Measurements from ENCODE around the gene OR6B3.

Gene OR6B3

GRCh38 chr2:240060977-240061591 is 7.8 kb upstream of the OR6B3 start:
- DNase-seq (ENCODE audit: low read depth, low spot score), result no peak
- no peaks in the 10 kb centered on the region for H3K4me1 ChIP-seq (ENCODE audit: insufficient read depth, insufficient read length)
- no peak overlapping the region for H3K9ac ChIP-seq (ENCODE audit: insufficient read length, low read depth)
- H3K27me3 ChIP-seq (ENCODE audit: insufficient read depth, insufficient read length), result no peaks in the 10 kb centered on the region
- no peaks in the 10 kb centered on the region for H3K36me3 ChIP-seq (ENCODE audit: insufficient read depth, insufficient read length, low read length)
- no peak for TF ChIP-seq YY1 (IDR thresholded peaks at IDR 0.05; ENCODE audit: insufficient read depth, insufficient read length)
- 0 out of 2 replicates have a peak, but pooled peaks cover 5% of the 10 kb centered on the region for H3K9me3 ChIP-seq (ENCODE audit: insufficient read depth, low read length)
- no peak overlapping the region for H3K4me3 ChIP-seq (ENCODE audit: insufficient read length, low read depth)

GRCh38 chr2:240056678-240057077 is 3.4 kb upstream of the OR6B3 start:
- no peak for TF ChIP-seq ZNF274 (IDR thresholded peaks at IDR 0.05; ENCODE audit: low read depth, low read length)
- no peak for TF ChIP-seq YY1 (IDR thresholded peaks at IDR 0.05; ENCODE audit: insufficient read depth, insufficient read length)
- no peak for TF ChIP-seq SUZ12 (IDR thresholded peaks at IDR 0.05; ENCODE audit: extremely low read depth, insufficient read depth, insufficient read length)
- H3K36me3 ChIP-seq (ENCODE audit: insufficient read depth, insufficient read length, low read length), result no peaks in the 10 kb centered on the region
- no peaks in the 10 kb centered on the region for H3K27me3 ChIP-seq (ENCODE audit: insufficient read depth, insufficient read length)
- DNase-seq (ENCODE audit: low read depth, low spot score), result no peak
- no peaks in the 10 kb centered on the region for H3K4me1 ChIP-seq (ENCODE audit: insufficient read depth, insufficient read length)
- no peaks in the 10 kb centered on the region for H3K9me3 ChIP-seq (ENCODE audit: insufficient read depth, low read length)
- no peak overlapping the region for H3K4me3 ChIP-seq (ENCODE audit: insufficient read length, low read depth)
- no peak overlapping the region for H3K9ac ChIP-seq (ENCODE audit: insufficient read length, low read depth)

GRCh38 chr2:240055177-240055917 is 2.0 kb upstream of the OR6B3 start:
- H3K9me3 ChIP-seq (ENCODE audit: insufficient read depth, low read length), result no peaks in the 10 kb centered on the region
- H3K9ac ChIP-seq (ENCODE audit: insufficient read length, low read depth), result no peak overlapping the region
- no peak overlapping the region for H3K4me3 ChIP-seq (ENCODE audit: insufficient read length, low read depth)
- H3K4me1 ChIP-seq (ENCODE audit: insufficient read depth, insufficient read length), result no peaks in the 10 kb centered on the region
- TF ChIP-seq ZNF274 (IDR thresholded peaks at IDR 0.05; ENCODE audit: low read depth, low read length), result no peak
- no peak for TF ChIP-seq YY1 (IDR thresholded peaks at IDR 0.05; ENCODE audit: insufficient read depth, insufficient read length)
- no peak for TF ChIP-seq SUZ12 (IDR thresholded peaks at IDR 0.05; ENCODE audit: extremely low read depth, insufficient read depth, insufficient read length)
- no peaks in the 10 kb centered on the region for H3K36me3 ChIP-seq (ENCODE audit: insufficient read depth, insufficient read length, low read length)
- no peak for DNase-seq (ENCODE audit: low read depth, low spot score)
- no peaks in the 10 kb centered on the region for H3K27me3 ChIP-seq (ENCODE audit: insufficient read depth, insufficient read length)

GRCh38 chr2:240052524-240052923 is 797 bp downstream of the OR6B3 start:
- Histone ChIP-seq H3K27me3 (ENCODE audit: insufficient read depth, insufficient read length) (no peaks in the 10 kb centered on the region), H3K4me1 (ENCODE audit: insufficient read depth, insufficient read length) (no peaks in the 10 kb centered on the region), H3K9me3 (ENCODE audit: insufficient read depth, low read length) (no peaks in the 10 kb centered on the region), H3K36me3 (ENCODE audit: insufficient read depth, insufficient read length, low read length) (no peaks in the 10 kb centered on the region), H3K9ac (ENCODE audit: insufficient read length, low read depth) (no peak overlapping the region), H3K4me3 (ENCODE audit: insufficient read length, low read depth) (no peak overlapping the region)
- no peak for TF ChIP-seq SUZ12 (IDR thresholded peaks at IDR 0.05; ENCODE audit: extremely low read depth, insufficient read depth, insufficient read length)
- DNase-seq (ENCODE audit: low read depth, low spot score), result no peak

GRCh38 chr2:240051697-240052096 is 1.6 kb downstream of the OR6B3 start:
- Histone ChIP-seq H3K4me3 (ENCODE audit: insufficient read length, low read depth) (no peak overlapping the region), H3K27me3 (ENCODE audit: insufficient read depth, insufficient read length) (no peaks in the 10 kb centered on the region), H3K4me1 (ENCODE audit: insufficient read depth, insufficient read length) (no peaks in the 10 kb centered on the region), H3K9ac (ENCODE audit: insufficient read length, low read depth) (no peak overlapping the region), H3K36me3 (ENCODE audit: insufficient read depth, insufficient read length, low read length) (no peaks in the 10 kb centered on the region), H3K9me3 (ENCODE audit: insufficient read depth, low read length) (no peaks in the 10 kb centered on the region)
- DNase-seq (ENCODE audit: low read depth, low spot score), result no peak
- TF ChIP-seq YY1 (IDR thresholded peaks at IDR 0.05; ENCODE audit: insufficient read depth, insufficient read length) (no peak), SUZ12 (IDR thresholded peaks at IDR 0.05; ENCODE audit: extremely low read depth, insufficient read depth, insufficient read length) (no peak), ZNF274 (IDR thresholded peaks at IDR 0.05; ENCODE audit: low read depth, low read length) (no peak)

- no peaks in the 10 kb centered on the region for H3K4me1 ChIP-seq (ENCODE audit: insufficient read depth, insufficient read length)
- H3K36me3 ChIP-seq (ENCODE audit: insufficient read depth, insufficient read length, low read length), result no peaks in the 10 kb centered on the region
- no peaks in the 10 kb centered on the region for H3K27me3 ChIP-seq (ENCODE audit: insufficient read depth, insufficient read length)
- no peak overlapping the region for H3K4me3 ChIP-seq (ENCODE audit: insufficient read length, low read depth)
- no peak for TF ChIP-seq ZNF274 (IDR thresholded peaks at IDR 0.05; ENCODE audit: low read depth, low read length)
- TF ChIP-seq SUZ12 (IDR thresholded peaks at IDR 0.05; ENCODE audit: extremely low read depth, insufficient read depth, insufficient read length), result no peak
- no peak for TF ChIP-seq YY1 (IDR thresholded peaks at IDR 0.05; ENCODE audit: insufficient read depth, insufficient read length)
- no peak overlapping the region for H3K9ac ChIP-seq (ENCODE audit: insufficient read length, low read depth)
- DNase-seq (ENCODE audit: low read depth, low spot score), result no peak
- H3K9me3 ChIP-seq (ENCODE audit: insufficient read depth, low read length), result no peaks in the 10 kb centered on the region
These were observed 3.0 kb downstream of the OR6B3 start for GRCh38 chr2:240050278-240050677.

GRCh38 chr2:240048237-240048636 is 5.1 kb downstream of the OR6B3 start:
- no peaks in the 10 kb centered on the region for H3K36me3 ChIP-seq (ENCODE audit: insufficient read depth, insufficient read length, low read length)

More at GRCh38 chr2:240048237-240048636, 5.1 kb downstream of the OR6B3 start:
- H3K9me3 ChIP-seq (ENCODE audit: insufficient read depth, low read length), result no peaks in the 10 kb centered on the region
- TF ChIP-seq ZNF274 (IDR thresholded peaks at IDR 0.05; ENCODE audit: low read depth, low read length) (no peak), YY1 (IDR thresholded peaks at IDR 0.05; ENCODE audit: insufficient read depth, insufficient read length) (no peak), SUZ12 (IDR thresholded peaks at IDR 0.05; ENCODE audit: extremely low read depth, insufficient read depth, insufficient read length) (no peak)
- peaks cover 2% of the 10 kb centered on the region for H3K27me3 ChIP-seq (ENCODE audit: insufficient read depth, insufficient read length)
- H3K4me3 ChIP-seq (ENCODE audit: insufficient read length, low read depth), result no peak overlapping the region
- no peak for DNase-seq (ENCODE audit: low read depth, low spot score)
- no peaks in the 10 kb centered on the region for H3K4me1 ChIP-seq (ENCODE audit: insufficient read depth, insufficient read length)
- no peak overlapping the region for H3K9ac ChIP-seq (ENCODE audit: insufficient read length, low read depth)

Measured in NT2/D1 (cell line).